ENCODE results near the gene RABGAP1. TPM values are rescaled to one million over a fixed set of nuclear protein-coding genes. Genes with fewer than 3 reads are reported as not detected.

The RABGAP1 gene
- total RNA-seq, 1 donor from 2014 or later, result 44.7 TPM

GRCh38 chr9:123064716-123065115 is 123.9 kb downstream of the RABGAP1 start:
- Histone ChIP-seq H3K4me3 (ENCODE audit: insufficient read depth, low read depth, low read length) (no peak overlapping the region), H3K27me3 (ENCODE audit: insufficient read depth, low read length) (no peaks in the 10 kb centered on the region), H3K27ac (ENCODE audit: low read depth, low read length) (no peak overlapping the region), H3K4me1 (ENCODE audit: insufficient read depth, low read length) (peaks cover 24% of the 10 kb centered on the region), H4K20me1 (ENCODE audit: insufficient read depth, low read length) (no peaks in the 10 kb centered on the region), H3K36me3 (ENCODE audit: insufficient read depth, low read length) (peaks cover 9% of the 10 kb centered on the region), H3K9ac (ENCODE audit: low read length) (no peak overlapping the region), H3K79me2 (ENCODE audit: insufficient read depth, low read length) (no peaks in the 10 kb centered on the region), H3K9me3 (ENCODE audit: insufficient read depth, low read depth, low read length) (no peaks in the 10 kb centered on the region), H2AFZ (ENCODE audit: low read depth, low read length) (no peak overlapping the region), H3K4me2 (ENCODE audit: low read length) (peak overlapping the region; percentile 44)
- FAIRE-seq (no peak), DNase-seq (ENCODE audit: low read depth) (no peak)
- H3K9me3 Mint-ChIP-seq (ENCODE audit: unreplicated experiment), result no peaks in the 10 kb centered on the region
- no peaks in the 10 kb centered on the region for H3K27me3 Mint-ChIP-seq (ENCODE audit: low read depth, unreplicated experiment)
- H3K36me3 Mint-ChIP-seq (ENCODE audit: low read depth, unreplicated experiment), result peaks cover 2% of the 10 kb centered on the region
- H3K4me1 Mint-ChIP-seq (ENCODE audit: low read depth, unreplicated experiment), result peaks cover 20% of the 10 kb centered on the region
- H3K27ac Mint-ChIP-seq (ENCODE audit: unreplicated experiment), result no peak overlapping the region
- TF ChIP-seq EZH2 (IDR thresholded peaks at IDR 0.05; ENCODE audit: insufficient read depth, low read length), result no peak
- TF ChIP-seq, protein P1, sequence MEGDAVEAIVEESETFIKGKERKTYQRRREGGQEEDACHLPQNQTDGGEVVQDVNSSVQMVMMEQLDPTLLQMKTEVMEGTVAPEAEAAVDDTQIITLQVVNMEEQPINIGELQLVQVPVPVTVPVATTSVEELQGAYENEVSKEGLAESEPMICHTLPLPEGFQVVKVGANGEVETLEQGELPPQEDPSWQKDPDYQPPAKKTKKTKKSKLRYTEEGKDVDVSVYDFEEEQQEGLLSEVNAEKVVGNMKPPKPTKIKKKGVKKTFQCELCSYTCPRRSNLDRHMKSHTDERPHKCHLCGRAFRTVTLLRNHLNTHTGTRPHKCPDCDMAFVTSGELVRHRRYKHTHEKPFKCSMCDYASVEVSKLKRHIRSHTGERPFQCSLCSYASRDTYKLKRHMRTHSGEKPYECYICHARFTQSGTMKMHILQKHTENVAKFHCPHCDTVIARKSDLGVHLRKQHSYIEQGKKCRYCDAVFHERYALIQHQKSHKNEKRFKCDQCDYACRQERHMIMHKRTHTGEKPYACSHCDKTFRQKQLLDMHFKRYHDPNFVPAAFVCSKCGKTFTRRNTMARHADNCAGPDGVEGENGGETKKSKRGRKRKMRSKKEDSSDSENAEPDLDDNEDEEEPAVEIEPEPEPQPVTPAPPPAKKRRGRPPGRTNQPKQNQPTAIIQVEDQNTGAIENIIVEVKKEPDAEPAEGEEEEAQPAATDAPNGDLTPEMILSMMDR (IDR thresholded peaks at IDR 0.05; ENCODE audit: insufficient read depth, low read depth, low read length), result no peak
- H3K4me3 Mint-ChIP-seq (ENCODE audit: unreplicated experiment), result no peak overlapping the region

GRCh38 chr9:123065196-123065595 is 124.4 kb downstream of the RABGAP1 start:
- Histone ChIP-seq H3K4me2 (ENCODE audit: low read length) (peak overlapping the region; percentile 44), H3K9me3 (ENCODE audit: insufficient read depth, low read depth, low read length) (no peaks in the 10 kb centered on the region), H3K79me2 (ENCODE audit: insufficient read depth, low read length) (no peaks in the 10 kb centered on the region), H3K4me3 (ENCODE audit: insufficient read depth, low read depth, low read length) (no peak overlapping the region), H4K20me1 (ENCODE audit: insufficient read depth, low read length) (no peaks in the 10 kb centered on the region), H3K27ac (ENCODE audit: low read depth, low read length) (no peak overlapping the region), H3K9ac (ENCODE audit: low read length) (no peak overlapping the region), H3K4me1 (ENCODE audit: insufficient read depth, low read length) (peaks cover 25% of the 10 kb centered on the region), H3K27me3 (ENCODE audit: insufficient read depth, low read length) (no peaks in the 10 kb centered on the region), H2AFZ (ENCODE audit: low read depth, low read length) (no peak overlapping the region), H3K36me3 (ENCODE audit: insufficient read depth, low read length) (peaks cover 9% of the 10 kb centered on the region)
- FAIRE-seq, result peak; percentile 56
- H3K27ac Mint-ChIP-seq (ENCODE audit: unreplicated experiment), result peak overlapping the region; percentile 23
- no peak for TF ChIP-seq EZH2 (IDR thresholded peaks at IDR 0.05; ENCODE audit: insufficient read depth, low read length)
- TF ChIP-seq, protein P1 (IDR thresholded peaks at IDR 0.05; ENCODE audit: insufficient read depth, low read depth, low read length), result no peak
- no peaks in the 10 kb centered on the region for H3K9me3 Mint-ChIP-seq (ENCODE audit: unreplicated experiment)
- peaks cover 18% of the 10 kb centered on the region for H3K4me1 Mint-ChIP-seq (ENCODE audit: low read depth, unreplicated experiment)
- H3K4me3 Mint-ChIP-seq (ENCODE audit: unreplicated experiment), result peak overlapping the region; percentile 30
- H3K36me3 Mint-ChIP-seq (ENCODE audit: low read depth, unreplicated experiment), result peaks cover 5% of the 10 kb centered on the region
- peak; percentile 47 for DNase-seq (ENCODE audit: low read depth)
- no peaks in the 10 kb centered on the region for H3K27me3 Mint-ChIP-seq (ENCODE audit: low read depth, unreplicated experiment)

- H2AFZ ChIP-seq (ENCODE audit: low read depth, low read length), result no peak overlapping the region
- H3K79me2 ChIP-seq (ENCODE audit: insufficient read depth, low read length), result no peaks in the 10 kb centered on the region
- no peaks in the 10 kb centered on the region for H4K20me1 ChIP-seq (ENCODE audit: insufficient read depth, low read length)
- Mint-ChIP-seq H3K27me3 (ENCODE audit: low read depth, unreplicated experiment) (no peaks in the 10 kb centered on the region), H3K27ac (ENCODE audit: unreplicated experiment) (no peak overlapping the region), H3K4me1 (ENCODE audit: low read depth, unreplicated experiment) (peaks cover 20% of the 10 kb centered on the region), H3K4me3 (ENCODE audit: unreplicated experiment) (no peak overlapping the region), H3K9me3 (ENCODE audit: unreplicated experiment) (no peaks in the 10 kb centered on the region), H3K36me3 (ENCODE audit: low read depth, unreplicated experiment) (peaks cover 5% of the 10 kb centered on the region)
- no peak overlapping the region for H3K9ac ChIP-seq (ENCODE audit: low read length)
- H3K27ac ChIP-seq (ENCODE audit: low read depth, low read length), result no peak overlapping the region
- H3K4me3 ChIP-seq (ENCODE audit: insufficient read depth, low read depth, low read length), result no peak overlapping the region
- peaks cover 25% of the 10 kb centered on the region for H3K4me1 ChIP-seq (ENCODE audit: insufficient read depth, low read length)
- no peaks in the 10 kb centered on the region for H3K27me3 ChIP-seq (ENCODE audit: insufficient read depth, low read length)
- TF ChIP-seq EZH2 (IDR thresholded peaks at IDR 0.05; ENCODE audit: insufficient read depth, low read length), result no peak
- TF ChIP-seq, protein P1 (IDR thresholded peaks at IDR 0.05; ENCODE audit: insufficient read depth, low read depth, low read length), result no peak
- H3K9me3 ChIP-seq (ENCODE audit: insufficient read depth, low read depth, low read length), result no peaks in the 10 kb centered on the region
- DNase-seq (ENCODE audit: low read depth) (no peak), FAIRE-seq (no peak)
- H3K36me3 ChIP-seq (ENCODE audit: insufficient read depth, low read length), result peaks cover 15% of the 10 kb centered on the region
- H3K4me2 ChIP-seq (ENCODE audit: low read length), result no peak overlapping the region
Observed at GRCh38 chr9:123067136-123067535, 126.3 kb downstream of the RABGAP1 start.

Measured in astrocyte (in vitro differentiated cells and primary cell).